H9 (cell line): ENCODE results near the gene FSCB. TPM values are rescaled to one million over a fixed set of nuclear protein-coding genes. Genes with fewer than 3 reads are reported as not detected.

Experiments used
- DNase-seq: peaks from one replicate; pipeline ENCODE4 v3.0.0-alpha.2; 2017
- H2AFZ ChIP-seq: one replicate; pipeline ENCODE4 v1.6.1; 2013; ENCODE audit warnings: mild to moderate bottlenecking, low read length, control low read depth, moderate library complexity
- H2AK5ac ChIP-seq: 2 replicates; pipeline ENCODE4 v1.6.1; 2013; ENCODE audit warnings: low read length, control low read depth, mixed read lengths; ENCODE audit not compliant: insufficient read length
- H2BK120ac ChIP-seq: one replicate; pipeline ENCODE4 v1.6.1; 2013; ENCODE audit warnings: low read depth, mild to moderate bottlenecking, low read length, control low read depth, inconsistent platforms; ENCODE audit not compliant: poor library complexity, severe bottlenecking
- H2BK12ac ChIP-seq: 2 replicates; pipeline ENCODE4 v1.6.1; 2013; ENCODE audit warnings: low read length, control low read depth, mixed read lengths, low read depth; ENCODE audit not compliant: insufficient read length
- H2BK15ac ChIP-seq: 2 replicates; pipeline ENCODE4 v1.6.1; 2013; ENCODE audit warnings: low read depth, low read length, control low read depth
- H2BK20ac ChIP-seq: one replicate; pipeline ENCODE4 v1.6.1; 2013; ENCODE audit warnings: low read depth, mild to moderate bottlenecking, low read length, control low read depth, inconsistent platforms; ENCODE audit not compliant: poor library complexity, severe bottlenecking
- H2BK5ac ChIP-seq: 2 replicates; pipeline ENCODE4 v1.6.1; 2013; ENCODE audit warnings: low read length, control low read depth, mixed read lengths; ENCODE audit not compliant: insufficient read length
- H3K14ac ChIP-seq: 2 replicates; pipeline ENCODE4 v1.6.1; 2013; ENCODE audit warnings: low read length, control low read depth; ENCODE audit not compliant: insufficient read depth
- H3K18ac ChIP-seq: 2 replicates; pipeline ENCODE4 v1.6.1; 2013; ENCODE audit warnings: low read depth, mild to moderate bottlenecking, mixed read lengths, low read length, control low read depth; ENCODE audit not compliant: insufficient read length
- H3K23ac ChIP-seq: 2 replicates; pipeline ENCODE4 v1.6.1; 2013; ENCODE audit warnings: low read length, control low read depth, mixed read lengths, low read depth; ENCODE audit not compliant: insufficient read length
- H3K23me2 ChIP-seq: 2 replicates; pipeline ENCODE4 v1.6.1; 2013; ENCODE audit warnings: low read depth, mild to moderate bottlenecking, mixed read lengths, low read length, control low read depth; ENCODE audit not compliant: insufficient read length, poor library complexity, severe bottlenecking
- H3K27ac ChIP-seq: 2 replicates; pipeline ENCODE4 v1.5.1; 2013; ENCODE audit warnings: low read length, control low read depth, mixed read lengths, low read depth; ENCODE audit not compliant: insufficient read length
- H3K27me3 ChIP-seq: 2 replicates; pipeline ENCODE4 v1.6.1; 2013; ENCODE audit warnings: low read length, control low read depth, inconsistent platforms; ENCODE audit not compliant: insufficient read depth
- H3K4ac ChIP-seq: 2 replicates; pipeline ENCODE4 v1.6.1; 2013; ENCODE audit warnings: low read depth, mild to moderate bottlenecking, control low read depth, inconsistent platforms, low read length, moderate library complexity
- H3K4me1 ChIP-seq: 2 replicates; pipeline ENCODE4 v1.6.1; 2013; ENCODE audit warnings: low read length, control low read depth, inconsistent platforms; ENCODE audit not compliant: insufficient read depth
- H3K4me2 ChIP-seq: 2 replicates; pipeline ENCODE4 v1.6.1; 2013; ENCODE audit warnings: low read length, control low read depth, mixed read lengths; ENCODE audit not compliant: insufficient read length, insufficient read depth
- H3K56ac ChIP-seq: 2 replicates; pipeline ENCODE4 v1.6.1; 2013; ENCODE audit warnings: low read depth, mild to moderate bottlenecking, mixed read lengths, low read length, control low read depth; ENCODE audit not compliant: insufficient read length
- H3K79me1 ChIP-seq: 2 replicates; pipeline ENCODE4 v1.6.1; 2013; ENCODE audit warnings: low read depth, mild to moderate bottlenecking, moderate library complexity, low read length, control low read depth, inconsistent platforms; ENCODE audit not compliant: insufficient read depth, poor library complexity, severe bottlenecking
- H3K79me2 ChIP-seq: 2 replicates; pipeline ENCODE4 v1.6.1; 2013; ENCODE audit warnings: low read length, control low read depth, inconsistent platforms; ENCODE audit not compliant: insufficient read depth
- H3K9ac ChIP-seq: 2 replicates; pipeline ENCODE4 v1.6.1; 2013; ENCODE audit warnings: low read length, control low read depth, mixed read lengths; ENCODE audit not compliant: insufficient read length; ENCODE audit errors: extremely low read depth
- H3K9me3 ChIP-seq: one replicate; pipeline ENCODE4 v1.6.1; 2013; ENCODE audit warnings: low read depth, low read length, inconsistent platforms; ENCODE audit not compliant: control insufficient read depth
- H3T11ph ChIP-seq: one replicate; pipeline ENCODE4 v1.6.1; 2013; ENCODE audit warnings: mild to moderate bottlenecking, low read length, control low read depth, inconsistent platforms
- H4K20me1 ChIP-seq: one replicate; pipeline ENCODE4 v1.6.1; 2013; ENCODE audit not compliant: control insufficient read depth, insufficient read length, insufficient read depth
- H4K5ac ChIP-seq: 2 replicates; pipeline ENCODE4 v1.6.1; 2013; ENCODE audit warnings: low read depth, mild to moderate bottlenecking, mixed read lengths, low read length, control low read depth; ENCODE audit not compliant: insufficient read length
- H4K8ac ChIP-seq: replicated peaks from 2 replicates; pipeline ENCODE4 v1.6.1; 2013; ENCODE audit warnings: low read length, control low read depth, mixed read lengths, low read depth; ENCODE audit not compliant: insufficient read length
- H4K91ac ChIP-seq: 2 replicates; pipeline ENCODE4 v1.6.1; 2013; ENCODE audit warnings: low read depth, mild to moderate bottlenecking, moderate library complexity, mixed read lengths, low read length, control low read depth; ENCODE audit not compliant: insufficient read length
- H3K27ac Mint-ChIP-seq, 3 experiments: 2 replicates in 2 of 3; 3 replicates in 1 of 3; pipeline ENCODE4 v1.8.0; 2020 to 2021; ENCODE audit warnings: mixed read lengths in 3 of 3, mild to moderate bottlenecking in 1 of 3, moderate library complexity in 1 of 3
- H3K27me3 Mint-ChIP-seq: 2 replicates; pipeline ENCODE4 v1.8.0; 2021; ENCODE audit warnings: low read depth, mild to moderate bottlenecking, moderate library complexity, mixed read lengths
- H3K36me3 Mint-ChIP-seq, 3 experiments: 2 replicates in 2 of 3; 3 replicates in 1 of 3; pipeline ENCODE4 v1.8.0; 2020 to 2021; ENCODE audit warnings: low read depth in 3 of 3, mixed read lengths in 3 of 3; ENCODE audit not compliant: insufficient read depth in 1 of 3
- H3K4me1 Mint-ChIP-seq, 2 experiments: 2 replicates each; pipeline ENCODE4 v1.8.0; 2020; ENCODE audit warnings: mixed read lengths in 2 of 2
- H3K4me3 Mint-ChIP-seq, 2 experiments: 2 replicates in 1 of 2; 3 replicates in 1 of 2; pipeline ENCODE4 v1.8.0; 2020 to 2021; ENCODE audit warnings: mild to moderate bottlenecking in 2 of 2, mixed read lengths in 2 of 2, moderate library complexity in 1 of 2
- H3K9me3 Mint-ChIP-seq, 2 experiments: 2 replicates in 1 of 2; 3 replicates in 1 of 2; pipeline ENCODE4 v1.8.0; 2020; ENCODE audit warnings: mild to moderate bottlenecking in 2 of 2, mixed read lengths in 2 of 2, moderate library complexity in 1 of 2
- WGBS: extraction: QIAGEN DNeasy Blood & Tissue Kit; methylation state at CpG from one replicate; pipeline ENCODE4 v1.1.7; 2013; ENCODE audit warnings: missing lambda C conversion rate, low lambda C conversion rate, mixed read lengths; ENCODE audit not compliant: insufficient read length; ENCODE audit errors: extremely low coverage; 5-methylcytosine and 5-hydroxymethylcytosine counted together
- total RNA-seq: library from RNA; stranded (reverse); gene quantifications from 2 replicates; pipeline ENCODE4 v1.2.1, GENCODE V29; 2021
- TF ChIP-seq, protein P1 (sequence below): fragments of 200-600 bp; sonication (generic); conservative IDR thresholded peaks from 3 replicates; pipeline ENCODE4 v1.8.0; 2021; ENCODE audit warnings: antibody characterized with exemption, mild to moderate bottlenecking

Gene FSCB
- total RNA-seq, 1 experiment from 2014 or later = not detected

DNA sequence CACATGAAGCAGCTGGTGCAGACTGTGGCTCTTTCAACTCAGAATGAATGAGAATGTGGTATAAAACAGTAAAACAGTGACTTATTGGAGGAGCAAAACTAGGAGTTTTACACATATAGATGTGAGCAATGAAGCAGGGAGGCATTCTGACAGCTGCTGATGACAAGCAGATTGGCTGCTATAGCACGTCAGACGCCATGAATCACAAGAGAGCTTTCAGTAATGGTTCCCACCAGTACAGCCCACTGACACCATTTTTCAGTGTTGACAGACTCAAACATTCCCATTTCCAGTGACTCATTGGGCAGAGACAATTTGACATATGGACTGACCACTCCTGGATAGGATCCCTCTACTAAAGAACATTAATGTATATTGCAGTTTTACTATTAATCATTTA, 24.6 kb upstream of the FSCB start:
- H3K27ac Mint-ChIP-seq = no peak overlapping the region
- Histone ChIP-seq H4K91ac (no peak overlapping the region), H4K5ac (no peak overlapping the region), H2BK15ac (no peak overlapping the region), H2BK5ac (no peak overlapping the region), H3K23ac (no peak overlapping the region), H2BK20ac (no peak overlapping the region), H3K4me2 (no peak overlapping the region), H3K14ac (no peak overlapping the region), H4K20me1 (no peaks in the 10 kb centered on the region), H3K79me2 (no peaks in the 10 kb centered on the region), H3K23me2 (no peaks in the 10 kb centered on the region), H2AFZ (no peak overlapping the region), H3T11ph (no peak overlapping the region), H2AK5ac (no peak overlapping the region), H3K4ac (no peak overlapping the region), H4K8ac (no peak overlapping the region), H3K9me3 (no peaks in the 10 kb centered on the region), H3K9ac (no peak overlapping the region), H2BK12ac (no peak overlapping the region), H3K27ac (no peak overlapping the region), H3K18ac (no peak overlapping the region), H2BK120ac (no peak overlapping the region), H3K27me3 (no peaks in the 10 kb centered on the region), H3K56ac (no peak overlapping the region), H3K4me1 (no peaks in the 10 kb centered on the region), H3K79me1 (no peaks in the 10 kb centered on the region)
- no CpG with 5 or more reads among the region's 2 CpGs for WGBS
- H3K36me3 Mint-ChIP-seq = no peaks in the 10 kb centered on the region
- DNase-seq = no peak
- H3K9me3 Mint-ChIP-seq = no peaks in the 10 kb centered on the region
- H3K27me3 Mint-ChIP-seq = no peaks in the 10 kb centered on the region
- TF ChIP-seq, protein P1, sequence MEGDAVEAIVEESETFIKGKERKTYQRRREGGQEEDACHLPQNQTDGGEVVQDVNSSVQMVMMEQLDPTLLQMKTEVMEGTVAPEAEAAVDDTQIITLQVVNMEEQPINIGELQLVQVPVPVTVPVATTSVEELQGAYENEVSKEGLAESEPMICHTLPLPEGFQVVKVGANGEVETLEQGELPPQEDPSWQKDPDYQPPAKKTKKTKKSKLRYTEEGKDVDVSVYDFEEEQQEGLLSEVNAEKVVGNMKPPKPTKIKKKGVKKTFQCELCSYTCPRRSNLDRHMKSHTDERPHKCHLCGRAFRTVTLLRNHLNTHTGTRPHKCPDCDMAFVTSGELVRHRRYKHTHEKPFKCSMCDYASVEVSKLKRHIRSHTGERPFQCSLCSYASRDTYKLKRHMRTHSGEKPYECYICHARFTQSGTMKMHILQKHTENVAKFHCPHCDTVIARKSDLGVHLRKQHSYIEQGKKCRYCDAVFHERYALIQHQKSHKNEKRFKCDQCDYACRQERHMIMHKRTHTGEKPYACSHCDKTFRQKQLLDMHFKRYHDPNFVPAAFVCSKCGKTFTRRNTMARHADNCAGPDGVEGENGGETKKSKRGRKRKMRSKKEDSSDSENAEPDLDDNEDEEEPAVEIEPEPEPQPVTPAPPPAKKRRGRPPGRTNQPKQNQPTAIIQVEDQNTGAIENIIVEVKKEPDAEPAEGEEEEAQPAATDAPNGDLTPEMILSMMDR = no peak
- no peak overlapping the region for H3K4me3 Mint-ChIP-seq
- H3K4me1 Mint-ChIP-seq = no peaks in the 10 kb centered on the region
